ENCODE measurements around the gene CLNK.
"Not testable (repeated sequence)": the region's sequence is repeated elsewhere in the genome, so short reads cannot be mapped to it uniquely, and the experiment has no call there.

CLNK gene

DNA sequence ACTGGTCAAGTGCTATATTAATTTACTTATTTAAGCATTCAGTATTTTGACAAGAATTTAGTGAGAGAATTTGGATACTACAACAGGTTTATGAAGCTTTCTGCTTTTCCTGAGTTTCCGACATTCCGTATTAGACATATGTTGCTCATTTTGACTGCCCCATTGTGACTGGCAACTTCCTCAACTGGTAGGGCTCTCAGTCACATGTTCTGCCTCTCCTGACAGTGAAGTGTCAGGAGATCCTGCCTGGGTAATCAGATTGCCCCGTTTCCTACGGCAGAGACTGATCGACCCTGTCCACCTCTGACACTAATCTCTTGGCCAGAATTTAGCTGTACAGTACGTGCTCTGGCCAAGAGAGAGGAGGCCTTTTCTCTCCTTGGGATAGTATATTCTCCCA is 49.5 kb downstream of the CLNK start:
- H3K36me3 ChIP-seq (ENCODE audit: control insufficient read depth, insufficient read depth, low read length) = no peaks in the 10 kb centered on the region
- no peaks in the 10 kb centered on the region for H3K4me1 ChIP-seq (ENCODE audit: control insufficient read depth, insufficient read depth, low read length)
- H3K4me3 ChIP-seq (ENCODE audit: low read depth, low read length) = no peak overlapping the region
- H3K27ac ChIP-seq (ENCODE audit: low read depth, low read length) = no peak overlapping the region
- H3K9me3 ChIP-seq (ENCODE audit: control insufficient read depth, insufficient read depth, low read depth, low read length) = no peaks in the 10 kb centered on the region
- H3K9ac ChIP-seq (ENCODE audit: low read length) = no peak overlapping the region
- no peaks in the 10 kb centered on the region for H3K27me3 ChIP-seq (ENCODE audit: control insufficient read depth, insufficient read depth, low read length)

DNA sequence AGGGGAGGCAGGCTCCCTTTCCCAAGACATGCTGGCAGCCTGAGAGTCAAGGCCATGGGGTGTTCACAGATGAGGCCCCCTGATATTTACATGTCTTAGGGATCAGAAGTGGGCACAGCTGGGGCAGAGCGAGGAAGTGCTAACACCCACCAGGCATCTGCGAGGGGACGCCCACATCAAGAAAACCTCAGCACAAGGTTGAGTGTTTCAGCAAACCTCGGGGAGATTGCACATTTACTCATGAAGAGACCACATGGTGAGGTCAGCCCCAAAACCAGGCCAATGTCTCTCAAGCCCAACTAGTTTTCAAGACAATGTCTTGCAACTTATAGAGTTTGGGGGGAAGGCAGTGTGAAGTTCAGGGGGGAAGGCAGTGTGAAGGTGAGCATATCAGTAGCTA is 55.2 kb downstream of the CLNK start:
- H3K27me3 ChIP-seq (ENCODE audit: control insufficient read depth, insufficient read depth, low read length) = no peaks in the 10 kb centered on the region
- H3K9me3 ChIP-seq (ENCODE audit: control insufficient read depth, insufficient read depth, low read depth, low read length) = no peaks in the 10 kb centered on the region
- H3K9ac ChIP-seq (ENCODE audit: low read length) = no peak overlapping the region
- H3K4me1 ChIP-seq (ENCODE audit: control insufficient read depth, insufficient read depth, low read length) = no peaks in the 10 kb centered on the region
- H3K36me3 ChIP-seq (ENCODE audit: control insufficient read depth, insufficient read depth, low read length) = no peaks in the 10 kb centered on the region
- H3K27ac ChIP-seq (ENCODE audit: low read depth, low read length) = no peak overlapping the region
- H3K4me3 ChIP-seq (ENCODE audit: low read depth, low read length) = no peak overlapping the region

DNA sequence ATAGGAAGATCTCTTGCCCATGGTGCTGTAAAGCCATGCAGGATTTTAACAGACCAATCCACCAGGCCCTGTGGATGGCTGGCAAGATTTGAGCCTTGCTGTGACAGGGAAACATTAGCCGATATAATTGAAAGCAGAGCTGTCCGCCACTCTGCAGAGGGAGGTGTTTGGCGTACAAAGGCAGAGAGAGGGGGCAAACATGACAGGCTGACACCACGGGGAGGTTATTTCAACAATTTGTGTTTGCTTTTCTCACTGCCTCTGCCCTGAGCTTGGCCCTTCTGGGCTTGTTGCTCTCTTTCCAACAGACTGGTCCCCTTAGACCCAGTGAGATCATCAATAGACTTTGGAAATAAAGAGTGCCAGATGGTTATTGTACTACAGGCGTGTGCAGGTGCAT is 59.4 kb downstream of the CLNK start:
- Histone ChIP-seq H3K27me3 (ENCODE audit: control insufficient read depth, insufficient read depth, low read length) (no peaks in the 10 kb centered on the region), H3K9ac (ENCODE audit: low read length) (no peak overlapping the region), H3K27ac (ENCODE audit: low read depth, low read length) (no peak overlapping the region), H3K4me1 (ENCODE audit: control insufficient read depth, insufficient read depth, low read length) (no peaks in the 10 kb centered on the region; the same call in 1 of the 2 replicates), H3K4me3 (ENCODE audit: low read depth, low read length) (no peak overlapping the region), H3K36me3 (ENCODE audit: control insufficient read depth, insufficient read depth, low read length) (no peaks in the 10 kb centered on the region), H3K9me3 (ENCODE audit: control insufficient read depth, insufficient read depth, low read depth, low read length) (no peaks in the 10 kb centered on the region)

DNA sequence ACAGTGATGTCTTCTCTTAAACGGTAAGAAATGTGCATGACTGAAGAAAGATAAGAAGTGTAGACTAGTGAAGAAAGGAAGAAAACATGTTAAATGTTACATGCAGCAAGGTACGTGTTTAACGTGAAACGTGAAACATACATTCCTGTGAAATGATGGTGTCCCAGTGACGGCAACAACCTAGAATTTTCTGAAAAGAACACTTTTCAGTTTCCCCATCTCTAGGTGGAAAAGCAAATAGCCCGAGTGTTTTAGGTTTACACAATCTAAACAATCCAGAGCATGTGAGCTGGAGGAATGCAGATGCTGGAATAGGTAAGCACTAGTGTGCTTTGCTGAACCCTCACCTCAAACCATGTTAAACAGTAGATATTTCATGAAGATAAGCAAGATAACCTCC is 60.7 kb downstream of the CLNK start:
- no peak overlapping the region for H3K4me3 ChIP-seq (ENCODE audit: low read depth, low read length)
- no peaks in the 10 kb centered on the region for H3K9me3 ChIP-seq (ENCODE audit: control insufficient read depth, insufficient read depth, low read depth, low read length)
- H3K9ac ChIP-seq (ENCODE audit: low read length) = no peak overlapping the region
- no peak overlapping the region for H3K27ac ChIP-seq (ENCODE audit: low read depth, low read length)
- no peaks in the 10 kb centered on the region for H3K36me3 ChIP-seq (ENCODE audit: control insufficient read depth, insufficient read depth, low read length)
- H3K27me3 ChIP-seq (ENCODE audit: control insufficient read depth, insufficient read depth, low read length) = no peaks in the 10 kb centered on the region
- no peaks in the 10 kb centered on the region; the same call in 1 of the 2 replicates for H3K4me1 ChIP-seq (ENCODE audit: control insufficient read depth, insufficient read depth, low read length)

DNA sequence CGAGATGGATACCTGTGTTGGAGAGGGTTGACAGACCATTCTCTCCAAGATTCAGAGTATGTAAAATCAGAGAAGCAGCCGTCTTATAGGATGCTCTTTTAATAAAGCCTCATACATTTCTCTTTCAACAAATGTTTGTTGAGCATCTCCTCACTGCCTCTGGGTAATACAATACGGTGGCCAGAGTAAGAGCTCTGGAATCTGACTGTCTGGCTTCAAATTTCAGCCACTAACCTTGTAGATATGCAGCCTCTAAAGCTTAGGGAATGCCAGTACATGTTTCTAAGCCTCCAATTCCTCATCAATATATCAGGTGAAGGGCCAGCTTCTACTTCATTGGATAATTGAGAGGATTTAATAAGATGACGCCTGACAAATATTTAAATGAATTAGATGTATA is 61.3 kb downstream of the CLNK start:
- Histone ChIP-seq H3K4me1 (ENCODE audit: control insufficient read depth, insufficient read depth, low read length) (no peaks in the 10 kb centered on the region; the same call in 1 of the 2 replicates), H3K27me3 (ENCODE audit: control insufficient read depth, insufficient read depth, low read length) (no peaks in the 10 kb centered on the region), H3K36me3 (ENCODE audit: control insufficient read depth, insufficient read depth, low read length) (no peaks in the 10 kb centered on the region), H3K9me3 (ENCODE audit: control insufficient read depth, insufficient read depth, low read depth, low read length) (no peaks in the 10 kb centered on the region), H3K9ac (ENCODE audit: low read length) (no peak overlapping the region), H3K27ac (ENCODE audit: low read depth, low read length) (no peak overlapping the region), H3K4me3 (ENCODE audit: low read depth, low read length) (no peak overlapping the region)

DNA sequence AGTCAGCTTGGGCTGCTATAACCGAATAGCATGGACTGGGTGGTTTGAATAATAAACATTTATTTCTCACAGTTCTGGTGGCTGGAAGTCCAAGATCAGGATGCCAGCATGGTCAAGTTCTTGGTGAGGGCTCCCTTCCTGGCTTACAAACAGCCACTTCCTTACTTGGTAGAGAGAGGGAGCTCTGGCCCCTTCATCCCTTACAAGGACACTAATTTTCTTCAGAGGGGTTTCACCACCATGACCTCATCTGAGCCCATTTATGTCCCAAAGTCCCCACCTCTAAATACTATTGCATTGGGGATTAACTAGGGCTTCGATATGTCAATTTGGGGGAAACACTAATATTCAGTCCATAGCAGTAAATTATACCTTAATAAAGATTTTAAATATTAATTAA is 61.8 kb downstream of the CLNK start:
- Histone ChIP-seq H3K36me3 (ENCODE audit: control insufficient read depth, insufficient read depth, low read length) (no peaks in the 10 kb centered on the region), H3K27me3 (ENCODE audit: control insufficient read depth, insufficient read depth, low read length) (no peaks in the 10 kb centered on the region), H3K9me3 (ENCODE audit: control insufficient read depth, insufficient read depth, low read depth, low read length) (no peaks in the 10 kb centered on the region), H3K4me1 (ENCODE audit: control insufficient read depth, insufficient read depth, low read length) (no peaks in the 10 kb centered on the region; the same call in 1 of the 2 replicates), H3K4me3 (ENCODE audit: low read depth, low read length) (no peak overlapping the region), H3K9ac (ENCODE audit: low read length) (no peak overlapping the region), H3K27ac (ENCODE audit: low read depth, low read length) (no peak overlapping the region)

DNA sequence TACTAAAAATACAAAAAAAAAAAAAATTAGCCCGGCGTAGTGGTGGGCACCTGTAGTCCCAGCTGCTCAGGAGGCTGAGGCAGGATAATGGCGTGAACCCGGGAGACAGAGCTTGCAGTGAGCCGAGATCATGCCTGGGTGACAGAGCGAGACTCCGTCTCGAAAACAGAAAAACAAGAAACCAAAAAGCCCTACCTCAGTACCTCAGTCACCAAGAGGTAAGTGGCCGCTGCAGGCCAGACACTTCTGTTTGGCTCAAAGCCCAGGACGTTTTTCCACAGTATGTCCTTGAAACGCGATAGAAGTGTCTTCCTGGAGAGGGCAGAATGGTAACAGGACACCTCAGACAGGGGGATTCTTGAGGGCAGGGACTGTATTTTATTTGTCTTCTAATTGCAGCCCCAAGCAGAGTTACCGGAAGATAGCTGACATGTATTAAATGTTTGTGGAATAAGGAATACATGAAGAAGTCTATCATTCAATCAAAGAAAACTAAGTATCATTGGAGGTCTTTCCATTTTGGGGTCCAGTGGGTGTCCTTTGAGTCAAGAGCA is 63.6 kb downstream of the CLNK start:
- Histone ChIP-seq H3K27ac (ENCODE audit: low read depth, low read length) (no peak overlapping the region), H3K4me1 (ENCODE audit: control insufficient read depth, insufficient read depth, low read length) (no peaks in the 10 kb centered on the region; the same call in 1 of the 2 replicates), H3K27me3 (ENCODE audit: control insufficient read depth, insufficient read depth, low read length) (no peaks in the 10 kb centered on the region), H3K4me3 (ENCODE audit: low read depth, low read length) (no peak overlapping the region), H3K9me3 (ENCODE audit: control insufficient read depth, insufficient read depth, low read depth, low read length) (no peaks in the 10 kb centered on the region), H3K9ac (ENCODE audit: low read length) (no peak overlapping the region), H3K36me3 (ENCODE audit: control insufficient read depth, insufficient read depth, low read length) (no peaks in the 10 kb centered on the region)

DNA sequence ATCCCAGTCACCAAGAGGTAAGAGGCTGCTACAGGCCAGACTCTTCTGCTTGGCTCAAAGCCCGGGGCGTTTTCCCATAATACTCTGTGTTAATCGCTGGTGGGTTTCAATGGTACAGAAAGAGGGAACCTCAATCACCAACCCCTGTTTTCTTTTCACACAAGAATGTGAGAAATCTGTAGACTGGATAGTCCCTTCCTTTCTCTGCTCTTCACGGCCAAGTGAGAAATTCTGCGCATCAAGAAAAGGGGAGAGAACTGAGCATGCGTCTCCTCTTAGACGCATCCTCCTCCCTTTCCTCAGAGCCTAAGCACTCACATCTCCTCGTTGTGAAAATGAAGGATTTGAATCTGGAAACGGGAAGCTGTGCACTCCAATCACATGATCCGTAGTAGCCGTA is 64.7 kb downstream of the CLNK start:
- Histone ChIP-seq H3K9ac (ENCODE audit: low read length) (no peak overlapping the region), H3K27me3 (ENCODE audit: control insufficient read depth, insufficient read depth, low read length) (no peaks in the 10 kb centered on the region), H3K9me3 (ENCODE audit: control insufficient read depth, insufficient read depth, low read depth, low read length) (no peaks in the 10 kb centered on the region), H3K4me1 (ENCODE audit: control insufficient read depth, insufficient read depth, low read length) (no peaks in the 10 kb centered on the region; the same call in 1 of the 2 replicates), H3K27ac (ENCODE audit: low read depth, low read length) (no peak overlapping the region), H3K36me3 (ENCODE audit: control insufficient read depth, insufficient read depth, low read length) (no peaks in the 10 kb centered on the region), H3K4me3 (ENCODE audit: low read depth, low read length) (no peak overlapping the region)

DNA sequence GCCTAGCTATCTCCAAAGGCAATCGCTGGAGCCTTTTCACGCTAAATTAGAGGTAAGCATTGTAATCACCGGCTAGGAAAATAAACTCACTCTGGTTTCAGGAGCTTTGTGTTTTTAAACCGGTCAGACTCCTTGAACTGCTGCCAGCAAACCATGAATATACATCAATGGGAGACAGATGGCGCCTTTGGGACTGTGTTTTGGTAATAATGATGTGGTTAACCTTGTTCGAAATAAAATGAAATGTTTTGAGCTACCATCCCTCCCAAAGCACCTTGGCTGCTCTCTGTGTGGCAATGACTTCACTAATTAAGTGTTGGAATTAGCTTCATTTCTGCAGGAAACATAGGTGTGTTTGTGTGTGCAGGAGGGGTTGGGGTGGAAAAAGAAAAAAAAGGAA is 65.3 kb downstream of the CLNK start:
- no peaks in the 10 kb centered on the region for H3K27me3 ChIP-seq (ENCODE audit: control insufficient read depth, insufficient read depth, low read length)
- no peak overlapping the region for H3K9ac ChIP-seq (ENCODE audit: low read length)
- no peak overlapping the region for H3K4me3 ChIP-seq (ENCODE audit: low read depth, low read length)
- H3K4me1 ChIP-seq (ENCODE audit: control insufficient read depth, insufficient read depth, low read length) = no peaks in the 10 kb centered on the region; the same call in 1 of the 2 replicates
- no peak overlapping the region for H3K27ac ChIP-seq (ENCODE audit: low read depth, low read length)
- H3K36me3 ChIP-seq (ENCODE audit: control insufficient read depth, insufficient read depth, low read length) = no peaks in the 10 kb centered on the region
- H3K9me3 ChIP-seq (ENCODE audit: control insufficient read depth, insufficient read depth, low read depth, low read length) = no peaks in the 10 kb centered on the region

DNA sequence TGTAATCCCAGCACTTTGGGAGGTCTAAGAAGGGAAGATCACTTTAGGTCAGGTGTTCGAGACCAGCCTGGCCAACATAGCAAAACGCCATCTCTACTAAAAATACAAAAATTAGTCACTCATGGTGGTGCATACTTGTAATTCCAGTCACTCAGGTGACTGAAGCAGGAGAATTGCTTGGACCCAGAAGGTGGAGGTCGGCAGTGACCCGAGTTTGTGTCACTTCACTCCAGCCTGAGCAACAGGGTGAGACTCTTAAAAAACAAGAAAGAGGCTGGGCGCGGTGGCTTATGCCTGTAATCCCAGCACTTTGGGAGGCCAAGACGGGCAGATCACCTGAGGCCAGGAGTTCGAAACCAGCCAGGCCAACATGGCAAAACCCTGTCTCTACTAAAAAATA is 69.6 kb downstream of the CLNK start:
- not testable (repeated sequence) for H3K27ac ChIP-seq (ENCODE audit: low read depth, low read length); H3K4me3 ChIP-seq (ENCODE audit: low read depth, low read length); H3K36me3 ChIP-seq (ENCODE audit: control insufficient read depth, insufficient read depth, low read length); H3K9ac ChIP-seq (ENCODE audit: low read length); H3K4me1 ChIP-seq (ENCODE audit: control insufficient read depth, insufficient read depth, low read length); H3K27me3 ChIP-seq (ENCODE audit: control insufficient read depth, insufficient read depth, low read length); H3K9me3 ChIP-seq (ENCODE audit: control insufficient read depth, insufficient read depth, low read depth, low read length)

DNA sequence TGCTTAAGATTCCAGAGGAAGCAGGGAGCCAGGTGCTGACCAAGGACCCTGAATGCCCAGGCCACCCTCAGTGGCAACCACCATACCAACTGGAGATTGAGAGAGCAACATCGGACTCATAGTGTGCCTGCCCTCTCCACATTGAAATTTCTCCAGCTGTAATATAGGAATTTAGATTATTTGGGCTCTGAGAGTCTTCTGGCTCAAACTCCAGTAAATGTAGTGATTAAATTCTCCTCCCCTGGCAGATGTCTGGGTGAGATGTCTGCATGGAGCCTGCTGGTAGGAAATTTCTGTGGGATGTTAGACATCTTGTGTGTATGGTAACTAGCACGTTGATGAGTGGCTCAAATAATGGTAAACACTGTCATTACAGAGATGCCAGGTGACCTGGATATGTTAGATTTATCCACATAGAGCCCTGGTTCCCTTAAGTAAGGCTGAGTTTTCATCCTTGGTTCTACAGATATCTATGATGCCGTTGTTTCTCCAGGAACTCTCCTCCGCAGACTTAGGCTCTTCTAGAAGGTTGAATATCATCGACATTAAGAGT is 70.6 kb downstream of the CLNK start:
- Histone ChIP-seq H3K4me3 (ENCODE audit: low read depth, low read length) (no peak overlapping the region), H3K9ac (ENCODE audit: low read length) (no peak overlapping the region)

More for the DNA sequence above, 70.6 kb downstream of the CLNK start:
- Histone ChIP-seq H3K9me3 (ENCODE audit: control insufficient read depth, insufficient read depth, low read depth, low read length) (no peaks in the 10 kb centered on the region), H3K27me3 (ENCODE audit: control insufficient read depth, insufficient read depth, low read length) (no peaks in the 10 kb centered on the region), H3K36me3 (ENCODE audit: control insufficient read depth, insufficient read depth, low read length) (no peaks in the 10 kb centered on the region), H3K4me1 (ENCODE audit: control insufficient read depth, insufficient read depth, low read length) (peaks cover 6% of the 10 kb centered on the region; the same call in 1 of the 2 replicates), H3K27ac (ENCODE audit: low read depth, low read length) (no peak overlapping the region)

Measured in HUES6 (cell line).